ENCODE data around the gene HAND1. TPM values are rescaled to one million over a fixed set of nuclear protein-coding genes. Genes with fewer than 3 reads are reported as not detected.

Gene HAND1
- total RNA-seq: 0.12 TPM in 1 of 2 replicates, not detected in the other

DNA sequence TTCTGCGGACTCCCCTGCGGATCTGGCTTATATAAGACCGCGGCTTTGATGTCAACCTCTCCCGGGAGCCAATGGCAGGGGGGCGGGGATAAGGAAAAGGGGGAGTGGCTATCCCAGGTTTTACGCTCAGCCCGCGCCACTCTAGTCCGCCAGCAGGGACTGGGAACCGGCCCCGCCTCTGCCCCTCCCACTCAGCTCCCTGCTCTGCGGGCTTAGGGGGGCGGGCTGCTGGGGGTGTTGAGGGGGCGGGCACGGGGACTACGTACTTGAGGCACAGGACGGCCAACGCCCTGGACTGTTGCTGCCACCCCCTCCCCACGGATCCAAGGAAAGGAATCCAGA lies at the start of gene HAND1:
Gene HAND1 (minus strand): TSS at position 4 of the 342 bp plus-strand sequence. CDS start 219 bp downstream, outside the sequence.

GRCh38 chr5:154445422-154446194 lies 32.4 kb downstream of the HAND1 start, which contains the start of gene SAP30L:
SAP30L (plus strand) TSS chr5:154445997; CDS start chr5:154446605, 608 bp downstream.

Other genes starting within 250 kb of the HAND1 start
- 26.6 and 29.4 TPM in 2 replicates for gene SAP30L, start 32.2 kb downstream of the HAND1 start, total RNA-seq